K562 (cell line): ENCODE data around the gene CTDSPL. TPM values are rescaled to one million over a fixed set of nuclear protein-coding genes. Genes with fewer than 3 reads are reported as not detected.

Experiments used
- ATAC-seq: fragments of 200-7000 bp; cut with Tn5 transposase; 3 replicates; pipeline ENCODE4 v1.9.1; 2020; ENCODE audit warnings: moderate library complexity
- BruUV-seq: library from RNA; stranded (reverse); fragments of 400-500 nt; replicated peaks from 2 replicates; lab custom pipeline; 2021; lab: Mats Ljungman, UMichigan
- CTCF ChIA-PET: fragments of 300-600 bp; formaldehyde crosslinking; extraction: SDS; loops from one replicate; lab custom pipeline; 2021; ENCODE audit warnings: low intra/inter-chr PET ratio; lab: Yijun Ruan, JAX
- POLR2A ChIA-PET: fragments of 300-600, 350-650 bp; sonication (Branson Sonifier 250); formaldehyde crosslinking; extraction: SDS; loops from one replicate; lab custom pipeline; 2021; ENCODE audit warnings: antibody characterized with exemption, inconsistent platforms; lab: Yijun Ruan, JAX
- DNase-seq, 4 experiments: peaks; one replicate each; pipeline versions ENCODE4 v3.0.0 to v3.0.0-alpha.2; 2011 to 2018; ENCODE audit warnings: low spot score in 3 of 4, mixed read lengths in 3 of 4; ENCODE audit errors: extremely low read depth in 1 of 4
- FAIRE-seq: peaks from 2 replicates; lab custom pipeline; 2011; peaks lifted over from hg19 to GRCh38; lab: Jason Lieb, UNC
- H2AFZ ChIP-seq: 2 replicates; pipeline ENCODE4 v1.6.0; 2011; ENCODE audit warnings: low read depth, low read length, control low read depth, inconsistent platforms
- H3K27ac ChIP-seq: fragments of 200-600 bp; 3 replicates; pipeline ENCODE4 v1.8.0; 2011; ENCODE audit warnings: low read depth, mild to moderate bottlenecking, control low read depth, inconsistent platforms, low read length, moderate library complexity, mixed read lengths; ENCODE audit errors: extremely low read depth
- H3K27me3 ChIP-seq, 2 experiments: fragments of 300-600 bp in 1 of 2; 2 replicates in 1 of 2; 3 replicates in 1 of 2; pipeline versions ENCODE4 v1.6.0 to v1.8.0; 2011; ENCODE audit warnings: inconsistent platforms in 2 of 2, low read length in 2 of 2, mild to moderate bottlenecking in 1 of 2, mixed read lengths in 1 of 2, moderate library complexity in 1 of 2; ENCODE audit not compliant: control insufficient read depth in 2 of 2, insufficient read depth in 2 of 2
- H3K36me3 ChIP-seq: fragments of 300-600 bp; 3 replicates; pipeline ENCODE4 v1.8.0; 2011; ENCODE audit warnings: mild to moderate bottlenecking, low read length, inconsistent platforms; ENCODE audit not compliant: control insufficient read depth, insufficient read depth
- H3K4me1 ChIP-seq, 2 experiments: fragments of 200-600 bp in 1 of 2; replicated peaks in 1 of 2; 2 replicates in 1 of 2; 3 replicates in 1 of 2; pipeline versions ENCODE4 v1.5.1 to v1.8.0; 2011; ENCODE audit warnings: inconsistent platforms in 2 of 2, low read length in 2 of 2, mild to moderate bottlenecking in 1 of 2, mixed read lengths in 1 of 2, moderate library complexity in 1 of 2; ENCODE audit not compliant: control insufficient read depth in 2 of 2, insufficient read depth in 2 of 2
- H3K4me2 ChIP-seq: 2 replicates; pipeline ENCODE4 v1.6.1; 2011; ENCODE audit warnings: low read length, control low read depth, inconsistent platforms, mixed read lengths; ENCODE audit not compliant: insufficient read depth
- H3K4me3 ChIP-seq: fragments of 200-600 bp; sonication (generic), shearing (Covaris generic); 2 replicates; pipeline ENCODE4 v1.5.1; 2016; ENCODE audit warnings: control low read depth, inconsistent platforms
- H3K79me2 ChIP-seq: fragments of 200-600 bp; 3 replicates; pipeline ENCODE4 v1.8.0; 2011; ENCODE audit warnings: low read length, inconsistent platforms; ENCODE audit not compliant: control insufficient read depth, insufficient read depth
- H3K9ac ChIP-seq, 2 experiments: 2 replicates each; pipeline versions ENCODE4 v1.6.0 to v1.6.1; 2011; ENCODE audit warnings: low read depth in 2 of 2, low read length in 2 of 2, control low read depth in 1 of 2, inconsistent platforms in 1 of 2, mild to moderate bottlenecking in 1 of 2, mixed read lengths in 1 of 2; ENCODE audit not compliant: insufficient read depth in 1 of 2
- H3K9me1 ChIP-seq: one replicate; pipeline ENCODE4 v1.6.0; 2011; ENCODE audit warnings: inconsistent platforms, mild to moderate bottlenecking, low read length, moderate library complexity; ENCODE audit not compliant: control insufficient read depth, insufficient read depth
- H3K9me3 ChIP-seq: replicated peaks from 2 replicates; pipeline ENCODE4 v1.5.1; 2011; ENCODE audit warnings: low read depth, low read length, inconsistent platforms; ENCODE audit not compliant: control insufficient read depth, insufficient read depth
- H4K20me1 ChIP-seq: replicated peaks from 2 replicates; pipeline ENCODE4 v1.6.1; 2011; ENCODE audit warnings: low read length, inconsistent platforms, mixed read lengths; ENCODE audit not compliant: control insufficient read depth, insufficient read depth
- MAZ ChIP-seq, 2 experiments: fragments of 450-650 bp in 1 of 2; sonication (generic) in 1 of 2; formaldehyde crosslinking; IDR thresholded peaks in 1 of 2; conservative IDR thresholded peaks in 1 of 2; 2 replicates each; pipeline versions ENCODE4 v1.4.0 to v1.5.0; 2020; ENCODE audit warnings: mild to moderate bottlenecking in 1 of 2, missing genetic modification reagents in 1 of 2
- RAD21 ChIP-seq, 2 experiments: fragments of 250-450 bp in 1 of 2; fragments of 450-650 bp in 1 of 2; sonication (Bioruptor Pico) in 1 of 2; formaldehyde crosslinking in 1 of 2; IDR thresholded peaks in 1 of 2; conservative IDR thresholded peaks in 1 of 2; 2 replicates each; pipeline versions ENCODE4 v1.4.0 to v1.8.0; 2020 to 2022; ENCODE audit warnings: mild to moderate bottlenecking in 2 of 2, moderate library complexity in 1 of 2
- RCOR1 ChIP-seq, 2 experiments: IDR thresholded peaks; 2 replicates each; pipeline ENCODE4 v1.6.1; 2012; ENCODE audit warnings: low read depth in 2 of 2, low read length in 2 of 2, borderline replicate concordance in 1 of 2, improper control_type of control experiment in 1 of 2
- TEAD4 ChIP-seq, 2 experiments: sonication (generic) in 1 of 2; formaldehyde crosslinking in 1 of 2; IDR thresholded peaks; 2 replicates each; pipeline versions ENCODE4 v1.6.1 to v1.8.0; 2012 to 2022; ENCODE audit warnings: borderline replicate concordance in 1 of 2, inconsistent platforms in 1 of 2, low read length in 1 of 2, mild to moderate bottlenecking in 1 of 2, missing genetic modification reagents in 1 of 2
- XRCC5 ChIP-seq: fragments of 200-400 bp; formaldehyde crosslinking; IDR thresholded peaks from 2 replicates; pipeline ENCODE4 v1.6.1; 2017; ENCODE audit warnings: low read depth, mild to moderate bottlenecking, low read length
- YY1 ChIP-seq, 3 experiments: IDR thresholded peaks; 2 replicates each; pipeline ENCODE4 v1.6.1; 2011; ENCODE audit warnings: low read length in 2 of 3, mild to moderate bottlenecking in 2 of 3, moderate library complexity in 2 of 3, borderline replicate concordance in 1 of 3, control low read depth in 1 of 3, low read depth in 1 of 3; ENCODE audit not compliant: insufficient read depth in 3 of 3, insufficient replicate concordance in 2 of 3, control insufficient read depth in 1 of 3, insufficient read length in 1 of 3; ENCODE audit errors: extremely low read depth in 1 of 3
- ZNF212 ChIP-seq: fragments of 450-650 bp; formaldehyde crosslinking; IDR thresholded peaks from 2 replicates; pipeline ENCODE4 v1.4.0; 2020; ENCODE audit warnings: mild to moderate bottlenecking
- ZNF79 ChIP-seq: fragments of 250-450 bp; sonication (Bioruptor Pico); IDR thresholded peaks from 2 replicates; pipeline ENCODE4 v1.4.0; 2020; ENCODE audit warnings: low read depth, mild to moderate bottlenecking, moderate library complexity
- WGBS: fragments of 100-300 bp; shearing (Covaris generic); methylation state at CpG from one replicate; pipeline ENCODE4 v1.1.6; 2016; ENCODE audit warnings: low coverage, mixed read lengths; ENCODE audit not compliant: insufficient coverage; ENCODE audit errors: missing lambda C conversion rate; 5-methylcytosine and 5-hydroxymethylcytosine counted together
- in situ Hi-C: fragments of 300-500 bp; cut with MboI; formaldehyde crosslinking; loops from 4 replicates; pipeline ENCODE4 v1.15.0; 2018; ENCODE audit warnings: inconsistent platforms, mixed read lengths
- intact Hi-C: fragments of 100-400 bp; cut with micrococcal nuclease; formaldehyde crosslinking; loops from 2 replicates; pipeline ENCODE4 v1.14.2; 2022
- polyA plus RNA-seq, 8 experiments: library from polyadenylated mRNA; depleted of rRNA in 4 of 8; stranded (reverse) in 5 of 8; unstranded in 3 of 8; fragments of >200 nt; fragmentation: Nextera tagmentation in 2 of 8; fragmentation: Illumina TruSeq in 1 of 8; extraction: Ambion mirVana in 2 of 8; extraction: Trizol in 1 of 8; gene quantifications; 2 replicates each; pipeline versions ENCODE4 v1.2.1 to v1.2.3, GENCODE V29; 2011 to 2014; ENCODE audit warnings: inconsistent platforms in 1 of 8, missing spikeins in 1 of 8
- total RNA-seq, 7 experiments: library from RNA; depleted of rRNA in 6 of 7; stranded (reverse); fragments of >200 nt in 6 of 7; fragmentation: Illumina TruSeq in 2 of 7; extraction: Trizol in 2 of 7; gene quantifications; 2 replicates each; pipeline versions ENCODE4 v1.2.1 to v1.2.3, GENCODE V29; 2011 to 2021; ENCODE audit warnings: low replicate concordance in 1 of 7
- TF ChIP-seq, protein P1 (sequence below): fragments of 450-650 bp; formaldehyde crosslinking; IDR thresholded peaks from 2 replicates; pipeline ENCODE4 v1.4.0; 2020; ENCODE audit warnings: mild to moderate bottlenecking, moderate library complexity
- TF ChIP-seq, protein P2 (sequence below): sonication (generic); formaldehyde crosslinking; IDR thresholded peaks from 2 replicates; pipeline ENCODE4 v1.8.0; 2022; ENCODE audit warnings: mild to moderate bottlenecking, missing genetic modification reagents
- TF ChIP-seq, protein P3 (sequence below): fragments of 450-650 bp; IDR thresholded peaks from 2 replicates; pipeline ENCODE4 v1.6.1; 2016; ENCODE audit warnings: antibody characterized with exemption
- TF ChIP-seq, protein P4 (sequence below): fragments of 200-800 bp; sonication (Bioruptor generic); IDR thresholded peaks from 2 replicates; pipeline ENCODE4 v1.6.1; 2017; ENCODE audit warnings: missing genetic modification characterization, missing compliant biosample characterization

The CTDSPL gene
- total and polyA plus RNA-seq, 9 of the 15 experiments (the other 6 are each of a cell fraction or from before 2014, with no cell fraction given) = 5.1 to 19.3 (median 11.3) TPM

DNA sequence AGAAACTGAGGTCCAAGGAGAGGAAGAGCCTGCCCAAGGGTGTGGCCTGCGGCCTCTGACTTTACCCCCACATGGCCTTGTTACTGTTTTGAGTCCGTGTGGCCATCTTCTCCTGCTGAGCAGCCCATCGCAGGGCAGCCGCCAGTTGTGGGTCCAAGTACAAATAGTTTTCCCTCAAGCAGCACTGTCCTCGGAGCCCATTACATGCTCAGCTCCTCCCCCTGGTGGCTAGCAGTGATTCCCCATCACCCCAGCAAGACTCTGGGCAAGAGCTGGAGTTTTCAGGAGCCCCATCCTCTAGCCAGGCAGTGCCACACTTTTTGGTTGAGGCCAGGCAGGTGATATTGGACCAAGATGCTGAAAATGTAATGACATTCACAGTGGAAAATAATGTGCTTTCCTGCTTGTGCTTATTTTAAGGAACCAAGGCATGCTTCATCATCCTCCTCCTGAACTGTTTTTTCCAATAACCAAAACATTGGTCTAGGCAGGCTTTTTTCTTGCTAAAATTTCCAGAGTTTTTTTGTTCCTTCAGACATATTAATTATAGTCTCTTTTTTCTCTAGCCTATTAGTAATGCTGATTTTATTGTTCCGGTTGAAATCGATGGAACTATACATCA is 105.7 kb downstream of the CTDSPL start:
- WGBS = 18% methylated on average over 7 of the region's 7 CpGs
- CTCF ChIA-PET = interaction anchor here (0.6 to 1.4 kb wide), 2 partner anchors 115 to 413 kb away, joined by 6 to 8 read pairs; no protein-coding TSS in a partner anchor
- intact Hi-C loops = loop anchor here (1.0 to 10.0 kb wide), 3 partner anchors 112 to 1240 kb away; no protein-coding TSS in a partner anchor
- no peak overlapping the region for H2AFZ ChIP-seq
- H3K4me1 ChIP-seq = peaks cover 0 to 7% of the 10 kb centered on the region in 2 experiments; a peak in 2 of 5 replicates
- H3K4me3 ChIP-seq = no peak overlapping the region
- POLR2A ChIA-PET = interaction anchor here (1.1 to 3.0 kb wide), 4 partner anchors 9 to 115 kb away, joined by 4 to 15 read pairs (median 4); no protein-coding TSS in a partner anchor
- H3K36me3 ChIP-seq = no peaks in the 10 kb centered on the region
- peaks cover 2% of the 10 kb centered on the region for H3K9me1 ChIP-seq
- H3K4me2 ChIP-seq = no peak overlapping the region
- H3K9me3 ChIP-seq = no peaks in the 10 kb centered on the region
- H3K9ac ChIP-seq = no peak overlapping the region
- DNase-seq = peak; percentile 78 to 81 (median 80)
- no peak overlapping the region for H3K27ac ChIP-seq
- in situ Hi-C loops = no loop called here
- peak; percentile 98 for ATAC-seq
- no peaks in the 10 kb centered on the region for H3K79me2 ChIP-seq
- FAIRE-seq = peak; percentile 93
- no TSS peak for BruUV-seq
- H4K20me1 ChIP-seq = no peaks in the 10 kb centered on the region
- 0 out of 5 replicates have a peak, but pooled peaks cover 0 to 4% of the 10 kb centered on the region in 2 experiments for H3K27me3 ChIP-seq
- TF ChIP-seq TEAD4 (IDR thresholded peaks at IDR 0.05; ENCODE audit: low read length) (peak; percentile 23; the same call in 1 of the 2 replicates), TEAD4 (CRISPR knock-in tag; IDR thresholded peaks at IDR 0.05; ENCODE audit: borderline replicate concordance) (no peak), XRCC5 (peak; percentile 75; the same call in 1 of the 2 replicates), ZNF212 (CRISPR knock-in tag) (no peak), MAZ (CRISPR knock-in tag; conservative IDR thresholded peaks at IDR 0.05 in 1 of 2, IDR thresholded peaks at IDR 0.05 in 1 of 2) (0 out of 4 replicates have a peak, but pooled peaks of 1 of the 2 experiments have one; percentile 43), ZNF79 (CRISPR knock-in tag) (no peak), YY1 (IDR thresholded peaks at IDR 0.05; ENCODE audit: borderline replicate concordance in 1 of 3, control insufficient read depth in 1 of 3, extremely low read depth in 1 of 3, insufficient read depth in 3 of 3, insufficient read length in 1 of 3, insufficient replicate concordance in 2 of 3, low read depth in 1 of 3, low read length in 2 of 3) (peak in 1 of 3 experiments; percentile 48), RAD21 (CRISPR knock-in tag; conservative IDR thresholded peaks at IDR 0.05 in 1 of 2, IDR thresholded peaks at IDR 0.05 in 1 of 2) (peak; percentile 93 to 96), RCOR1 (IDR thresholded peaks at IDR 0.05; ENCODE audit: borderline replicate concordance in 1 of 2, low read depth in 2 of 2, low read length in 2 of 2) (peak in 1 of 2 experiments; percentile 73; a peak in 1 of 4 replicates)
- TF ChIP-seq, protein P1, sequence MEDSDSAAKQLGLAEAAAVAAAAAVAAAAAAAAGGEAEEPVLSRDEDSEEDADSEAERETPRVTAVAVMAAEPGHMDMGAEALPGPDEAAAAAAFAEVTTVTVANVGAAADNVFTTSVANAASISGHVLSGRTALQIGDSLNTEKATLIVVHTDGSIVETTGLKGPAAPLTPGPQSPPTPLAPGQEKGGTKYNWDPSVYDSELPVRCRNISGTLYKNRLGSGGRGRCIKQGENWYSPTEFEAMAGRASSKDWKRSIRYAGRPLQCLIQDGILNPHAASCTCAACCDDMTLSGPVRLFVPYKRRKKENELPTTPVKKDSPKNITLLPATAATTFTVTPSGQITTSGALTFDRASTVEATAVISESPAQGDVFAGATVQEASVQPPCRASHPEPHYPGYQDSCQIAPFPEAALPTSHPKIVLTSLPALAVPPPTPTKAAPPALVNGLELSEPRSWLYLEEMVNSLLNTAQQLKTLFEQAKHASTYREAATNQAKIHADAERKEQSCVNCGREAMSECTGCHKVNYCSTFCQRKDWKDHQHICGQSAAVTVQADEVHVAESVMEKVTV (CRISPR knock-in tag) = peak; percentile 78
- TF ChIP-seq, protein P2, sequence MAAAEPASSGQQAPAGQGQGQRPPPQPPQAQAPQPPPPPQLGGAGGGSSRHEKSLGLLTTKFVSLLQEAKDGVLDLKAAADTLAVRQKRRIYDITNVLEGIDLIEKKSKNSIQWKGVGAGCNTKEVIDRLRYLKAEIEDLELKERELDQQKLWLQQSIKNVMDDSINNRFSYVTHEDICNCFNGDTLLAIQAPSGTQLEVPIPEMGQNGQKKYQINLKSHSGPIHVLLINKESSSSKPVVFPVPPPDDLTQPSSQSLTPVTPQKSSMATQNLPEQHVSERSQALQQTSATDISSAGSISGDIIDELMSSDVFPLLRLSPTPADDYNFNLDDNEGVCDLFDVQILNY (CRISPR knock-in tag) = no peak
- TF ChIP-seq, protein P3, sequence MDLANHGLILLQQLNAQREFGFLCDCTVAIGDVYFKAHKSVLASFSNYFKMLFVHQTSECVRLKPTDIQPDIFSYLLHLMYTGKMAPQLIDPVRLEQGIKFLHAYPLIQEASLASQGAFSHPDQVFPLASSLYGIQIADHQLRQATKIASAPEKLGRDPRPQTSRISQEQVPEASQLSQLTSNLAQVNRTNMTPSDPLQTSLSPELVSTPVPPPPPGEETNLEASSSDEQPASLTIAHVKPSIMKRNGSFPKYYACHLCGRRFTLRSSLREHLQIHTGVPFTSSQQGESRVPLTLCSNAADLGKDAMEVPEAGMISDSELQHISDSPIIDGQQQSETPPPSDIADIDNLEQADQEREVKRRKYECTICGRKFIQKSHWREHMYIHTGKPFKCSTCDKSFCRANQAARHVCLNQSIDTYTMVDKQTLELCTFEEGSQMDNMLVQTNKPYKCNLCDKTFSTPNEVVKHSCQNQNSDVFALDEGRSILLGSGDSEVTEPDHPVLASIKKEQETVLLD = no peak
- TF ChIP-seq, protein P4, sequence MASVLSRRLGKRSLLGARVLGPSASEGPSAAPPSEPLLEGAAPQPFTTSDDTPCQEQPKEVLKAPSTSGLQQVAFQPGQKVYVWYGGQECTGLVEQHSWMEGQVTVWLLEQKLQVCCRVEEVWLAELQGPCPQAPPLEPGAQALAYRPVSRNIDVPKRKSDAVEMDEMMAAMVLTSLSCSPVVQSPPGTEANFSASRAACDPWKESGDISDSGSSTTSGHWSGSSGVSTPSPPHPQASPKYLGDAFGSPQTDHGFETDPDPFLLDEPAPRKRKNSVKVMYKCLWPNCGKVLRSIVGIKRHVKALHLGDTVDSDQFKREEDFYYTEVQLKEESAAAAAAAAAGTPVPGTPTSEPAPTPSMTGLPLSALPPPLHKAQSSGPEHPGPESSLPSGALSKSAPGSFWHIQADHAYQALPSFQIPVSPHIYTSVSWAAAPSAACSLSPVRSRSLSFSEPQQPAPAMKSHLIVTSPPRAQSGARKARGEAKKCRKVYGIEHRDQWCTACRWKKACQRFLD = 0 out of 2 replicates have a peak, but pooled peaks have one; percentile 36
